Vagina (tissue), 2 donors: ENCODE results near the gene RNASEH2B. TPM values are rescaled to one million over a fixed set of nuclear protein-coding genes. Genes with fewer than 3 reads are reported as not detected.

Experiments used
- DNase-seq, 2 donors: peaks; one replicate each; pipeline ENCODE4 v3.0.0-alpha.2; 2017; ENCODE audit errors: extremely low spot score in 2 of 2
- H3K27ac ChIP-seq: fragments of 200-600 bp; sonication (generic); one replicate; pipeline ENCODE4 v1.5.1; 2019
- H3K27me3 ChIP-seq: fragments of 200-600 bp; sonication (generic); one replicate; pipeline ENCODE4 v1.5.1; 2019
- H3K36me3 ChIP-seq, 2 donors: fragments of 200-600 bp; sonication (generic); one replicate each; pipeline ENCODE4 v1.5.1; 2017 to 2019
- H3K4me1 ChIP-seq: fragments of 200-600 bp; sonication (generic); one replicate; pipeline ENCODE4 v1.5.1; 2019
- H3K4me3 ChIP-seq, 2 donors: fragments of 200-600 bp; sonication (generic); 1 replicate in 1 of 2; 2 replicates in 1 of 2; pipeline ENCODE4 v1.5.1; 2016 to 2019
- H3K9me3 ChIP-seq: fragments of 200-600 bp; sonication (generic); one replicate; pipeline ENCODE4 v1.5.1; 2019
- POLR2A ChIP-seq, 2 donors: fragments of 450-650 bp; IDR thresholded peaks; one replicate each; pipeline ENCODE4 v1.6.1; 2017; ENCODE audit warnings: antibody characterized with exemption in 2 of 2, mild to moderate bottlenecking in 2 of 2, moderate library complexity in 2 of 2
- POLR2AphosphoS5 ChIP-seq, 2 donors: sonication (generic); formaldehyde crosslinking; IDR thresholded peaks; one replicate each; pipeline ENCODE4 v1.9.0; 2017; ENCODE audit warnings: antibody characterized with exemption in 2 of 2, mild to moderate bottlenecking in 2 of 2, low read depth in 1 of 2; ENCODE audit not compliant: insufficient read depth in 1 of 2
- intact Hi-C: fragments of 100-400 bp; cut with DNase I; formaldehyde crosslinking; loops from one replicate; pipeline ENCODE4 v1.15.1; 2023
- total RNA-seq: library from RNA; depleted of rRNA; stranded (reverse); fragments of >200 nt; gene quantifications from one replicate; pipeline ENCODE4 v1.2.3, GENCODE V29; 2016
- TF ChIP-seq, protein P1 (sequence below), 3 experiments: fragments of 450-650 bp in 2 of 3; fragments of 200-600 bp in 1 of 3; sonication (generic) in 1 of 3; IDR thresholded peaks; one replicate each; pipeline ENCODE4 v1.5.1; 2017 to 2019; ENCODE audit warnings: antibody characterized with exemption in 3 of 3, mild to moderate bottlenecking in 2 of 3, moderate library complexity in 2 of 3

RNASEH2B gene
- total RNA-seq, 1 donor from 2014 or later, result 72.9 TPM

- no peaks in the 10 kb centered on the region for H3K27me3 ChIP-seq
- intact Hi-C loops, result no loop called here
- H3K36me3 ChIP-seq, result no peaks in the 10 kb centered on the region
- DNase-seq, result no peak
- no peak overlapping the region for H3K27ac ChIP-seq
- TF ChIP-seq POLR2A (IDR thresholded peaks at IDR 0.05), result no peak
- TF ChIP-seq, protein P1, sequence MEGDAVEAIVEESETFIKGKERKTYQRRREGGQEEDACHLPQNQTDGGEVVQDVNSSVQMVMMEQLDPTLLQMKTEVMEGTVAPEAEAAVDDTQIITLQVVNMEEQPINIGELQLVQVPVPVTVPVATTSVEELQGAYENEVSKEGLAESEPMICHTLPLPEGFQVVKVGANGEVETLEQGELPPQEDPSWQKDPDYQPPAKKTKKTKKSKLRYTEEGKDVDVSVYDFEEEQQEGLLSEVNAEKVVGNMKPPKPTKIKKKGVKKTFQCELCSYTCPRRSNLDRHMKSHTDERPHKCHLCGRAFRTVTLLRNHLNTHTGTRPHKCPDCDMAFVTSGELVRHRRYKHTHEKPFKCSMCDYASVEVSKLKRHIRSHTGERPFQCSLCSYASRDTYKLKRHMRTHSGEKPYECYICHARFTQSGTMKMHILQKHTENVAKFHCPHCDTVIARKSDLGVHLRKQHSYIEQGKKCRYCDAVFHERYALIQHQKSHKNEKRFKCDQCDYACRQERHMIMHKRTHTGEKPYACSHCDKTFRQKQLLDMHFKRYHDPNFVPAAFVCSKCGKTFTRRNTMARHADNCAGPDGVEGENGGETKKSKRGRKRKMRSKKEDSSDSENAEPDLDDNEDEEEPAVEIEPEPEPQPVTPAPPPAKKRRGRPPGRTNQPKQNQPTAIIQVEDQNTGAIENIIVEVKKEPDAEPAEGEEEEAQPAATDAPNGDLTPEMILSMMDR (IDR thresholded peaks at IDR 0.05), result no peak
- no peak for TF ChIP-seq POLR2AphosphoS5 (IDR thresholded peaks at IDR 0.05; ENCODE audit: insufficient read depth in 1 of 2, low read depth in 1 of 2)
- H3K4me1 ChIP-seq, result peaks cover 11% of the 10 kb centered on the region
- H3K4me3 ChIP-seq, result no peak overlapping the region
- H3K9me3 ChIP-seq, result no peaks in the 10 kb centered on the region
Measured at GRCh38 chr13:50898338-50898737, 11.3 kb upstream of the RNASEH2B start.

DNA sequence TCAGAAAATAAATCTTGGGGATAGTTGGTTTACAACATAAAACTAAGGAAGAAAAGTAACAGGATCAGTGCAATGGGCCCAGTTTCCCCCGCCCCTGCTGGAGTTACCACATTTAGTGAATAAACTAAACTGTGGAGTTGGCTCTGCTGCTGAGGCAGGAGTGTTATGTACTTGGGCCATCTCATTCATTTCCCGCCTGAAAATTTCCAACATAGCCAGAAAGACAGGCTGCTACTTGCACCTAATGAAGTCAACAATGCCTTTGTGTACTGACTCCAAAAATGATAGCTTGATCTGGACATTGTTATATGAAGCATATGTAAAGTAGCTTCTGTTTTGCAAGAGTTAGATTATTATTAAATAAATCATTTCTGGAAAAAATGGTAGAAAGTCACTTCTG, 7.9 kb upstream of the RNASEH2B start:
- Histone ChIP-seq H3K4me3 (no peak overlapping the region), H3K9me3 (no peaks in the 10 kb centered on the region), H3K27ac (no peak overlapping the region), H3K36me3 (no peaks in the 10 kb centered on the region), H3K27me3 (no peaks in the 10 kb centered on the region), H3K4me1 (no peaks in the 10 kb centered on the region)
- intact Hi-C loops, result no loop called here
- TF ChIP-seq, protein P1 (IDR thresholded peaks at IDR 0.05), result no peak
- TF ChIP-seq POLR2AphosphoS5 (IDR thresholded peaks at IDR 0.05; ENCODE audit: insufficient read depth in 1 of 2, low read depth in 1 of 2) (no peak), POLR2A (IDR thresholded peaks at IDR 0.05) (no peak)
- no peak for DNase-seq

- intact Hi-C loops, result no loop called here
- no peak overlapping the region for H3K4me3 ChIP-seq
- H3K27me3 ChIP-seq, result no peaks in the 10 kb centered on the region
- DNase-seq, result no peak
- no peaks in the 10 kb centered on the region for H3K36me3 ChIP-seq
- H3K9me3 ChIP-seq, result no peaks in the 10 kb centered on the region
- no peaks in the 10 kb centered on the region for H3K4me1 ChIP-seq
- H3K27ac ChIP-seq, result no peak overlapping the region
- TF ChIP-seq POLR2A (IDR thresholded peaks at IDR 0.05), result no peak
- TF ChIP-seq, protein P1 (IDR thresholded peaks at IDR 0.05), result no peak
- TF ChIP-seq POLR2AphosphoS5 (IDR thresholded peaks at IDR 0.05; ENCODE audit: insufficient read depth in 1 of 2, low read depth in 1 of 2), result no peak
Measured at GRCh38 chr13:50905256-50905655, 4.3 kb upstream of the RNASEH2B start.

GRCh38 chr13:50907781-50908180, 1.8 kb upstream of the RNASEH2B start:
- Histone ChIP-seq H3K9me3 (no peaks in the 10 kb centered on the region), H3K4me3 (no peak overlapping the region), H3K4me1 (peaks cover 22% of the 10 kb centered on the region), H3K36me3 (no peaks in the 10 kb centered on the region), H3K27me3 (no peaks in the 10 kb centered on the region), H3K27ac (no peak overlapping the region)
- no peak for DNase-seq
- intact Hi-C loops, result no loop called here
- TF ChIP-seq POLR2AphosphoS5 (IDR thresholded peaks at IDR 0.05; ENCODE audit: insufficient read depth in 1 of 2, low read depth in 1 of 2), result no peak
- TF ChIP-seq, protein P1 (IDR thresholded peaks at IDR 0.05), result no peak
- no peak for TF ChIP-seq POLR2A (IDR thresholded peaks at IDR 0.05)

DNA sequence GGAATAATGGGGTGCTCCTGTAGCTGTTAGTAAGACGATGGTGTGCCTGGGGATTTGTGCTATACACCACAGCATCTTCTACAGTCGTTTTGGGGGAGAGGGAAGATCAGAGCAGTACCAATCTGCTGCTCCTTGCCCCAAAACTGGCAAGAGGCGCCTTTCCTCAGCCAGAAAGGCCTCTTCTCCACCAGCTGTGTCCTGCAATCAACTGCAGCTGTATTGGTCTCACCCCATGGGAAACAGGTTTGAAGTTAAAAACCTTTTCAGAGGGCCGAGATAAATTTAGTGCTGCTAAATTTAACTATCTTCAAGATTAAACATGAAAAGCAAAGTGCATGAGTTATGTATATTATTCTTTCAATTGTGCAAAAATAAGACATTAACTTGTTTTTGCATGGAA, 1.2 kb upstream of the RNASEH2B start:
- intact Hi-C loops, result no loop called here
- no peak overlapping the region for H3K4me3 ChIP-seq
- no peaks in the 10 kb centered on the region for H3K36me3 ChIP-seq
- TF ChIP-seq, protein P1 (IDR thresholded peaks at IDR 0.05), result no peak
- no peak for TF ChIP-seq POLR2A (IDR thresholded peaks at IDR 0.05)
- DNase-seq, result no peak
- H3K4me1 ChIP-seq, result peaks cover 22% of the 10 kb centered on the region
- H3K27me3 ChIP-seq, result no peaks in the 10 kb centered on the region
- H3K9me3 ChIP-seq, result no peaks in the 10 kb centered on the region
- H3K27ac ChIP-seq, result no peak overlapping the region
